CD4-positive, alpha-beta T cell treated with Interleukin-15 for 1 hour (primary cell): ENCODE data around the gene INTS13.
"Not testable (repeated sequence)": the region's sequence is repeated elsewhere in the genome, so short reads cannot be mapped to it uniquely, and the experiment has no call there.

Source experiments
- DNase-seq: peaks from one replicate; pipeline ENCODE4 v3.0.0-alpha.2; 2020

The INTS13 gene

GRCh38 chr12:26937863-26938700 is at the start of gene INTS13, which contains the start of gene FGFR1OP2:
Gene INTS13, minus strand, starts transcription at chr12:26937981. Its CDS starts 1,178 bp downstream, at chr12:26936803.
Gene FGFR1OP2, plus strand, starts transcription at chr12:26938470. Its CDS starts 15,689 bp downstream, at chr12:26954159.
- DNase-seq, result peak; percentile 98

- no peak for DNase-seq
Measured at GRCh38 chr12:26982866-26983265, 45.1 kb upstream of the INTS13 start.

- no peak for DNase-seq
Measured at GRCh38 chr12:26979733-26980132, 42.0 kb upstream of the INTS13 start.

GRCh38 chr12:26978801-26979200 is 41.0 kb upstream of the INTS13 start:
- no peak for DNase-seq

GRCh38 chr12:26976687-26977086 is 38.9 kb upstream of the INTS13 start:
- DNase-seq, result no peak

- DNase-seq, result peak; percentile 61
Measured at GRCh38 chr12:26971963-26972362, 34.2 kb upstream of the INTS13 start.

- DNase-seq, result no peak
Measured at GRCh38 chr12:26970136-26970535, 32.4 kb upstream of the INTS13 start.

GRCh38 chr12:26966842-26967241 is 29.1 kb upstream of the INTS13 start:
- DNase-seq, result no peak

GRCh38 chr12:26963413-26963812 is 25.6 kb upstream of the INTS13 start:
- DNase-seq, result no peak

- no peak for DNase-seq
Measured at GRCh38 chr12:26961803-26962202, 24.0 kb upstream of the INTS13 start.

GRCh38 chr12:26961391-26961790 is 23.6 kb upstream of the INTS13 start:
- not testable (repeated sequence) for DNase-seq

- no peak for DNase-seq
Measured at GRCh38 chr12:26954027-26954426, 16.2 kb upstream of the INTS13 start.

GRCh38 chr12:26953447-26953846 is 15.7 kb upstream of the INTS13 start:
- peak; percentile 47 for DNase-seq

GRCh38 chr12:26948309-26948708 is 10.5 kb upstream of the INTS13 start:
- DNase-seq, result no peak

- DNase-seq, result no peak
Measured at GRCh38 chr12:26941215-26941594, 3.4 kb upstream of the INTS13 start.

GRCh38 chr12:26940516-26941214 is 2.9 kb upstream of the INTS13 start:
- DNase-seq, result no peak

- no peak for DNase-seq
Measured at GRCh38 chr12:26939953-26940352, 2.2 kb upstream of the INTS13 start.

GRCh38 chr12:26939192-26939832 is 1.5 kb upstream of the INTS13 start:
- no peak for DNase-seq

- DNase-seq, result no peak
Measured at GRCh38 chr12:26938701-26939062, 901 bp upstream of the INTS13 start.

GRCh38 chr12:26937443-26937862 is 328 bp downstream of the INTS13 start:
- no peak for DNase-seq

GRCh38 chr12:26936559-26937442 is 980 bp downstream of the INTS13 start:
- DNase-seq, result no peak

- no peak for DNase-seq
Measured at GRCh38 chr12:26935636-26936378, 2.0 kb downstream of the INTS13 start.
